Fibroblast of skin of scalp (primary cell): ENCODE measurements around the gene HAUS7.
"Not testable (repeated sequence)": the region's sequence is repeated elsewhere in the genome, so short reads cannot be mapped to it uniquely, and the experiment has no call there.

Experiments used
- DNase-seq: peaks from one replicate; pipeline ENCODE4 v3.0.0-alpha.2; 2013

HAUS7 gene

DNA sequence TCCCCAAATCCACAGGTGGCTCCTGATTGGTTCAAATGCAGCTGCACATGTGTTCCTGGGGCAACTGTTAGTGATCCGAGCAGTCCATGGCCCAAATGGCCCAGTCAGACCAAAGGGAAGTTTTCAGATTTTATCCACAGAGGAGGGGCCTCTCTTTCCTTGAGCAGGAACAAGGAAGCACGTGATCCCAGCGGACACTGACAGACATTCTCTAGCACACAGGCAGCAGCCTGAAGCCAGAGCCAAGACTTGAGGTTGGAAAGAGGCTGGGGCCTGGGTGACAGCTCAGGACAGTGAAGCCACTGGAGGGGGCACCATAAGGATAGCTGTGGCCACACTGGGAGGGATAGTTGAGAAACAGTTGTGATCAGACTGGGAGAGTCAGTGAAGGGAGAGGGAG is 62.6 kb downstream of the HAUS7 start:
- DNase-seq: no peak

DNA sequence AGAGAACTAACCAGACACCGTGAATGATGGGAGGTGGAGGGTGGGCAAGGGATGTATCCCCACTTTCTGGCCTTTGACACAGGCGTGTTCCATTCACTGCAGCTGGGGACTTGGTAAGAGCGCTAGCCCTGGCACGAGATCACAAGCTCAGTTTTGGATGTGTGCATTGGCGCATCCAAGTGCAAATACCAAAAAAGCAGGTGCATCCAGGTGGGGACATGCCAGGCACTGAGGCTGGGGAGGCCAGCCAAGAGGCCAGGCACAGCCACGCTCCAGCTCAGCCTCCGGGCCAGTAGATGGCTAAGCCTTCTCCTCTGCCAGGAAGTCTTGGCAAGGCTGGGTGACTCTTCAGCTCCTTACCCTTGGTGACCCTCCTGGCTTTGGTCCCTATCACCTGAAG is 63.5 kb downstream of the HAUS7 start:
- DNase-seq: no peak

DNA sequence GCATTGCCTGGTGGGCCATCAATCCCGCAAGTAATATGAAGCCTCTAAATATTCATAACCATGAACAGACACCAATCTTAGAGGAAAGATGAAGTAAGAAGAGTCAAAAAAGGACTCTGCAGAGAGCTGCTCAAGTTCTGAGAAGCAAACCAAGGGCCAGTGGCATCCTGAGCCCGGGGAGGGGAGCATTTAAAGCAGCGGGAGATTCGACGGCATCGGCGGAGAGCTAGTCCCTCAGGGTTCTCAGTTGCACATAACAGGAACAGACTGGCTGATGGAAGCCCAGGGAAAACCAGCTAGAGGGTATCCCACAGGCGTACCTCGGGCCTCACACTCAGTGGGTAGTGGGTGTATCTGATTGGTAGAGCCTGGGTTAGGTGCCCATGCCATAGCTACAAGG is 64.4 kb downstream of the HAUS7 start:
- no peak for DNase-seq

DNA sequence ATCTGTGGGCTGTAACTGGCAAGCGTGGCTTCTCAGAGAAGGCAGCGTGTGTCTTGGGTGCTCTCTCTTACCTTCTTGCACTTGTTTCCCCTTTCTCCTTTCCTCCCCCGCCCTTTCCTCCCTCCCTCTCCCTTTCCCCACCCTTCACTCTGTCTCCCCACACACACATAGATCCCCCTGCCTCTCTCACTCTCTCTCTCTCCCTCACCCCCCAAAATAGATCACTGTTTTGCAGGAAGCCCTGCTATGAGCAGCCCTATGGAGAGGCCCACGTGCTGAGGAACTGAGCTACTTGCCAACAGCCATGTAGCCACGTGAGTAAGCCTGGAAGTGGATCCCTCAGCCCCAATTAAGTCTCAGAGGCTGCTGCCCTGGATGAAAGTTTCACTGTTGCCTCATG is 65.0 kb downstream of the HAUS7 start:
- DNase-seq: no peak

DNA sequence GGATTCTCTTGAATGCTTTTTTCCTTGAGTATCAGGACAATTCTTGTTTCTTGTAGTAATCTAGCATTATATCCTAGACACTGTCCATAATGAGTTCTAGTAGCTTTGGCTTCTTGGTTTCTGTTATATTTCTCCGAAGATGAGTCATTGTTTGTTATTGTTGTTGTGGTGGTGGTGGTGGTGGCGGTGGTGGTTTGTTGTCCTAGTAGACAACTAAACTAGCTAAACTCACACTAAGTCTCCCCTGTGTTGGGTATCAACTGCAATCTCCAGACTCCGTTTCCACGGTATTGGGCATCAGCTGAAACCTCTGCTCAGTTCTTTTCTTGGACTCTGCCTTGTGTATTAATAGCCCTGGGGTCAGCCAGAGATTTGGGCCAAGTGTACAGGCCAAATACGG is 66.0 kb downstream of the HAUS7 start:
- not testable (repeated sequence) for DNase-seq

DNA sequence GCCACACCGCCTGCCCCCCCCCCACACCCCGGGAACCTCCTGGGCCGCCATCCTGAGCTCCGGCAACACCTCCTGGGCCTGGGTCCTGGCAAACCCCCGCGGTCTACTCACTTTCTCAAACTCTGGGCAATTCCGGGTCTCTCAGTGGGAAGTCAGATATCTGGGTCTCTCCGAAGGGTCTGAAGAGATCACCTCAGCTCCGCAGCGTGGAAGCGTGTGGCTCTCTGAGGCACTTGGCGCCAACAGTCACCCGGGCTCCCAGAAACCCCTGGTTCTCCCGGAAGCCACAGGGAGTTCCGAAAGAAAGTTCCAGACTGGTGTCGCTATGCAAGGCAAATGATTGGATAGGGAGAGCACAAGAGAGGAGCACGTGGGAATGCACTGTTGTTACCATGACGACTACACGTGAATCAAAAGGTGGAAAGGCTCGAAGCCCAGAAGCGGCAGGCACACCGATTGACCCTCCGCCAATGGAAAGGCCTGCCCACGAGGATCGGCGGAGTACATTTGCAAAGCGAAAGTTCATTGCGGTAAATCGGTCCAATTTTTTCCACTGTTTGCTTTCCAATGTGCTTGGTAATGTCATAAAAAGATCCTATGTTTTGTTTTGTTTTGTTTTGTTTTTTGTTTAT is 69.1 kb downstream of the HAUS7 start, which contains the start of gene PNMA6E:
TSS of gene PNMA6E (minus strand) at position 218 of the 632 bp plus-strand sequence. CDS start 2,501 bp downstream, outside the sequence.
- no peak for DNase-seq

DNA sequence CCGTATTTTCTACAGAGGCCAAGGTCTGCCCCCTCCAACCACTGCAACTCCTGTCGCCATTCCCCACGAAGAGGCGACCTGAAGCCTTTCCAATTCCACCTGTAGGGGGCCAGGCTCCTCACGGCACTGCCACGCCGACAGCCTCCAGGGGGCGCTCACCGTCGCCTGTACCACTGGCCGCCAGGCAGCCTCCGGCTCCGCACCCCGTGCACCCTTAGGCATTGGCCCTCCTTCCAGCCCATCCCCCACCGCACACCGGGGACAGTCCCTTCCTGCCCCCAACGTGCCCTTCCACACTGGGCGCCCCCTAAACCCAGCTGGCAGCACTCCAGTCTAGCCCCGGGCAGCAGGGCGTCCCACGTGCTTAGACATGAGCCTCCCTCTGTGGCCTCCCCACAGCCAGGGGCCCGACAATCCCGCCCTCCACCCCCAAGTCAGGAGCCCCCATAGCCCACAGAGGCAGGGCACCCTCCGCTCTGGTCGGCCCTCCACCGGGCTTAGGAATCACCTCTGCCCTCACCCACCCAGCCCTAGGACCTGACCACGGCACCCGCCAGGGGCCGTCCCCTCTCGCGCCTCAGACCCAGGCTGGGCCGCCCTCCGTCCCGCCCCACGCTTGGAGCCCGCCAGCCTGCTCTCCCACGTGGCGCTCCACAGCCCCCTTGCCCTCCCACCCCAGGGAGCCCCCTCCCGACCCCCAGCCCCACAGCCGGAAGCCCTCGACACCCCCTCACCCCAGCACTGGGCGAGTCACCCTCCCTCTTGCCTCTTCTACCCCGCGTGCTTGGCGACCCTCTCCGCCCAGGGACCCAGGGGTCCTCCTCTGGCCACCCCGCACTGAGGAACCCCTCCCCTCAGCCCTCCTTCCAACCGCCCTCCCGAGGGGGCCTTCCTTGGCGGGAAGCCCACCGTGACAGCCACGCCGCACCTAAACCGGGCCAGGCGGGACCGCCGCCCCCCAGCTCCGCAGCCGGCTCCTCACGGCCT is 69.9 kb downstream of the HAUS7 start:
- DNase-seq: peak; percentile 5

DNA sequence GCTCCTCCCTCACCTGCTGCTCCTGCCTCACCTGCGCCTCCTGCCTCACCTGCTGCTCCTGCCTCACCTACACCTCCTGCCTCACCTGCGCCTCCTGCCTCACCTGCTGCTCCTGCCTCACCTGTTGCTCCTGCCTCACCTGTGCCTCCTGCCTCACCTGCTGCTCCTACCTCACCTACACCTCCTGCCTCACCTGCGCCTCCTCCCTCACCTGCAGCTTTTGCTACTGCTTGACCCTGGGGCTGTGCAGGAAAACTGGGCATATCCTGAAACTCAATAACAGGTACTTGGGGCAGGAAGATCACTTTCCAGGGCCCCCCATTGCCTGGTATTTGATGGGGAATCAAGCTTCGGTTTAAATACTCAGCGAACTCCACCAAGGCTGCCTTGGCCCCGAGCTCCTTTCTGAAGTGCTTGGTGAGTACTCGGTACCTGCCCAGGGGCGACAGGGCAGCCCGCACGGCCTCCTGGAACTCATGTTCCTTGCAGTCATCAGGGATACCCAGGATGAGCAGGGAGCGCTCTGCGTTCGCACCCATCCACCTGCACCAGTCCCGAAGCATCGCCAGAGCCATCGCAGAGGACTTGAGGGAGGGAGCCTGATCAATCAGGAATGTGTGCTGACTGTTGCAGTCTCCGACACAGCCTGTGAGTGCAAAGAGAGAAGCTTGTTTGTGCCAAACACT is 72.0 kb downstream of the HAUS7 start:
- no peak for DNase-seq
